PC-3 (cell line): ENCODE measurements around the gene SLC39A6. TPM values are rescaled to one million over a fixed set of nuclear protein-coding genes. Genes with fewer than 3 reads are reported as not detected.

Experiments used
- ATAC-seq: fragments of 200-7000 bp; cut with Tn5 transposase; 2 replicates; pipeline ENCODE4 v1.9.1; 2020; ENCODE audit warnings: mild to moderate bottlenecking, moderate library complexity
- BruUV-seq: library from RNA; stranded (reverse); fragments of 400-500 nt; replicated peaks from 2 replicates; lab custom pipeline; 2021; lab: Mats Ljungman, UMichigan
- CTCF ChIA-PET: fragments of 300-600 bp; sonication (Branson Sonifier 250); formaldehyde crosslinking; loops from one replicate; lab custom pipeline; 2022; ENCODE audit warnings: antibody characterized with exemption; lab: Charles Lee
- POLR2A ChIA-PET: fragments of 300-600 bp; sonication (Branson Sonifier 250); formaldehyde crosslinking; loops from one replicate; lab custom pipeline; 2022; ENCODE audit warnings: antibody characterized with exemption; ENCODE audit not compliant: unreplicated experiment; lab: Charles Lee
- DNase-seq: peaks from one replicate; pipeline ENCODE4 v3.0.0-alpha.2; 2015
- H2AFZ ChIP-seq: fragments of 300-600 bp; sonication (generic); 2 replicates; pipeline ENCODE4 v1.6.0; 2016; ENCODE audit warnings: antibody characterized with exemption, low read length
- H3F3A ChIP-seq: fragments of 300-600 bp; sonication (generic); one replicate; pipeline ENCODE4 v1.6.0; 2017; ENCODE audit warnings: antibody characterized with exemption, low read length, control low read depth, mild to moderate bottlenecking; ENCODE audit not compliant: unreplicated experiment
- H3K27ac ChIP-seq: fragments of 300-600 bp; sonication (generic); 2 replicates; pipeline ENCODE4 v1.5.1; 2016; ENCODE audit warnings: mild to moderate bottlenecking, low read length
- H3K27me3 ChIP-seq: fragments of 300-600 bp; sonication (generic); 2 replicates; pipeline ENCODE4 v1.6.1; 2016; ENCODE audit warnings: low read length, mixed read lengths
- H3K36me3 ChIP-seq: fragments of 300-600 bp; sonication (generic); 2 replicates; pipeline ENCODE4 v1.6.1; 2016; ENCODE audit warnings: low read depth, mixed run types, low read length, mixed read lengths
- H3K4me1 ChIP-seq: fragments of 300-600 bp; sonication (generic); 2 replicates; pipeline ENCODE4 v1.5.1; 2016; ENCODE audit warnings: low read length; ENCODE audit not compliant: insufficient read depth
- H3K4me2 ChIP-seq: fragments of 300-600 bp; sonication (generic); 2 replicates; pipeline ENCODE4 v1.6.0; 2016; ENCODE audit warnings: low read length
- H3K4me3 ChIP-seq: fragments of 300-600 bp; sonication (generic); 2 replicates; pipeline ENCODE4 v1.5.1; 2016; ENCODE audit warnings: mild to moderate bottlenecking, low read length, mixed read lengths
- H3K79me2 ChIP-seq: fragments of 300-600 bp; sonication (generic); 2 replicates; pipeline ENCODE4 v1.6.1; 2017; ENCODE audit warnings: low read length, mixed read lengths
- H3K9ac ChIP-seq: fragments of 300-600 bp; sonication (generic); 2 replicates; pipeline ENCODE4 v1.6.0; 2016; ENCODE audit warnings: mild to moderate bottlenecking, low read length
- H3K9me2 ChIP-seq: fragments of 300-600 bp; sonication (generic); replicated peaks from 2 replicates; pipeline ENCODE4 v1.6.1; 2016; ENCODE audit warnings: mixed run types, low read length, mixed read lengths
- H3K9me3 ChIP-seq: fragments of 300-600 bp; sonication (generic); 2 replicates; pipeline ENCODE4 v1.6.1; 2016; ENCODE audit warnings: low read length, mixed read lengths
- H4K20me1 ChIP-seq: fragments of 300-600 bp; sonication (generic); 2 replicates; pipeline ENCODE4 v1.6.1; 2016; ENCODE audit warnings: low read length, mixed read lengths
- CTCF ChIP-seq: fragments of 300-600 bp; sonication (generic); conservative IDR thresholded peaks from 2 replicates; pipeline ENCODE4 v1.5.1; 2017; ENCODE audit warnings: antibody characterized with exemption, low read depth, mild to moderate bottlenecking, low read length
- EZH2 ChIP-seq: fragments of 300-600 bp; sonication (generic); IDR thresholded peaks from one replicate; pipeline ENCODE4 v1.6.1; 2017; ENCODE audit warnings: antibody characterized with exemption, mild to moderate bottlenecking, low read length; ENCODE audit not compliant: unreplicated experiment
- EZH2phosphoT487 ChIP-seq: fragments of 300-600 bp; sonication (generic); IDR thresholded peaks from 2 replicates; pipeline ENCODE4 v1.6.1; 2018; ENCODE audit warnings: mild to moderate bottlenecking, antibody characterized with exemption, low read length, borderline replicate concordance
- intact Hi-C: fragments of 100-400 bp; cut with micrococcal nuclease; formaldehyde crosslinking; loops from 2 replicates; pipeline ENCODE4 v1.9.0; 2023
- total RNA-seq: library from RNA; depleted of rRNA; stranded (reverse); fragments of >200 nt; gene quantifications from 2 replicates; pipeline ENCODE4 v1.2.3, GENCODE V29; 2014

Gene SLC39A6
- total RNA-seq, 1 experiment from 2014 or later = 25.5 TPM

GRCh38 chr18:36130039-36130831 is 1.1 kb upstream of the SLC39A6 start:
- ChIA-PET POLR2A (no interaction called here), CTCF (no interaction called here)
- DNase-seq (no peak), ATAC-seq (peak; percentile 12)
- Histone ChIP-seq H4K20me1 (peaks cover 10% of the 10 kb centered on the region; the same call in 1 of the 2 replicates), H3K4me1 (0 out of 2 replicates have a peak, but pooled peaks cover 3% of the 10 kb centered on the region), H3K27me3 (no peaks in the 10 kb centered on the region), H3K36me3 (no peaks in the 10 kb centered on the region; the same call in 1 of the 2 replicates), H3F3A (no peaks in the 10 kb centered on the region), H3K4me3 (peak overlapping the region; percentile 87), H3K27ac (peak overlapping the region; percentile 86; the same call in 1 of the 2 replicates), H3K9me3 (no peaks in the 10 kb centered on the region), H3K4me2 (peak overlapping the region; percentile 96), H3K9ac (peak overlapping the region; percentile 95), H3K9me2 (no peaks in the 10 kb centered on the region), H3K79me2 (peaks cover 56% of the 10 kb centered on the region), H2AFZ (peak overlapping the region; percentile 95)
- intact Hi-C loops = no loop called here
- TF ChIP-seq EZH2 = no peak
- TF ChIP-seq CTCF = no peak
- no peak for TF ChIP-seq EZH2phosphoT487
- TSS peak; percentile 55 for BruUV-seq

GRCh38 chr18:36128907-36129299 is 237 bp downstream of the SLC39A6 start:
- no peaks in the 10 kb centered on the region for H3K9me3 ChIP-seq
- no TSS peak for BruUV-seq
- peak overlapping the region; percentile 95 for H2AFZ ChIP-seq
- peak overlapping the region; percentile 95 for H3K9ac ChIP-seq
- no peak for TF ChIP-seq EZH2
- no peak for TF ChIP-seq CTCF
- no peak for TF ChIP-seq EZH2phosphoT487
- POLR2A ChIA-PET = no interaction called here
- no peak overlapping the region for H3K27ac ChIP-seq
- peak overlapping the region; percentile 96 for H3K4me2 ChIP-seq
- intact Hi-C loops = loop anchor here (2.0 to 10.0 kb wide), 2 partner anchors 32 to 114 kb away; no protein-coding TSS in a partner anchor
- no peak for DNase-seq
- ATAC-seq = peak; percentile 27
- peak overlapping the region; percentile 87 for H3K4me3 ChIP-seq
- H3K4me1 ChIP-seq = 0 out of 2 replicates have a peak, but pooled peaks cover 3% of the 10 kb centered on the region
- peaks cover 48% of the 10 kb centered on the region for H3K79me2 ChIP-seq
- H3K27me3 ChIP-seq = no peaks in the 10 kb centered on the region
- no peaks in the 10 kb centered on the region; the same call in 1 of the 2 replicates for H3K36me3 ChIP-seq
- H3F3A ChIP-seq = no peaks in the 10 kb centered on the region
- CTCF ChIA-PET = interaction anchor here (0.6 to 1.0 kb wide), 3 partner anchors 19 to 111 kb away, joined by 3 to 11 read pairs (median 3); no protein-coding TSS in a partner anchor
- peaks cover 10% of the 10 kb centered on the region; the same call in 1 of the 2 replicates for H4K20me1 ChIP-seq
- no peaks in the 10 kb centered on the region for H3K9me2 ChIP-seq
